GM19035 (cell line): ENCODE data around the gene CD8A.

Source experiments
- ATAC-seq: cut with Tn5 transposase; IDR thresholded peaks from one replicate; pipeline ENCODE4 v1.9.1; 2021; ENCODE audit not compliant: unreplicated experiment

Gene CD8A

DNA sequence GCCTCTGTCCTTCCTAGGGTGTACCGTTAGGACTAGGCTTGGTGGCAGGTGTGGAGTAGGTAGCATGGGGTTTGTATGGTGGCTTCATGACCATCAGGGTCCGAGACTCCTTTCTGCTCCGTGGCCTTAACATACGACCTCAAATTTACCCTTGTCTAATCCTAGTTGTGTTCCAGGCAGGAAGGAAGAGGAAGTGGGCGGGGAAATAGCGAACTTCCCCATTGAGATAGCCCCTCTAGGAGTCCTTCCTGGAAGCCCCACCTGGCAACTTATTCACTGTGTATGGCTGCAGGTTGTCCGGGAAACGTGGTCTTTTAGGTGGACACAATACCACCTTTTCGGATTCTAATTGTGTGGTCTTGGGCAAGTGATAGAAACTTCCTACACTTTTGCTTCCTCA lies 9.3 kb downstream of the CD8A start:
- no peak for ATAC-seq

- no peak for ATAC-seq
Observed at GRCh38 chr2:86779971-86780370, 10.7 kb downstream of the CD8A start.

GRCh38 chr2:86778957-86779356 lies 11.8 kb downstream of the CD8A start:
- ATAC-seq: no peak

- ATAC-seq: no peak
Observed at GRCh38 chr2:86776532-86776931, 14.2 kb downstream of the CD8A start.

DNA sequence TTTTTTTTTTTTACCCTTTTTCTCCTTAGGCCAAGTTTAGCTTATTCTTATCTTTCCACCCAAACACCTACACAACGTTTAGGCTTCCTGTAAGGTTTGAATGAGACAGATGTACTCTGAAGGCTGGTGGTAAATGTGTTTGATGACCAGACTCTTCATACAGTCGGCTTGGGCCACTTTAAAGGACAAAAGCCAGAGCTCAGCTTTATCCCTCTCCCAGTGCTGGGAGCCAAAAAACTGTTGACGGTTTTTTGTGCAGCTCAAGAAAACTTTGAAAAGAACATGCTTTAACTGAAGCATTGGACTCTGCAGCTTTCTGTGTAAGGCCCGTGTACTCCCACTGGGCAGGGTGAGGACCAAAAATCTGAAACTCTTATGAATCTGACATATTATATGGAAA lies 15.4 kb downstream of the CD8A start:
- ATAC-seq: no peak

- no peak for ATAC-seq
Observed at GRCh38 chr2:86774862-86775261, 15.9 kb downstream of the CD8A start.

- no peak for ATAC-seq
Observed at GRCh38 chr2:86772611-86773010, 18.1 kb downstream of the CD8A start.

GRCh38 chr2:86770816-86771301 lies 19.9 kb downstream of the CD8A start:
- no peak for ATAC-seq

DNA sequence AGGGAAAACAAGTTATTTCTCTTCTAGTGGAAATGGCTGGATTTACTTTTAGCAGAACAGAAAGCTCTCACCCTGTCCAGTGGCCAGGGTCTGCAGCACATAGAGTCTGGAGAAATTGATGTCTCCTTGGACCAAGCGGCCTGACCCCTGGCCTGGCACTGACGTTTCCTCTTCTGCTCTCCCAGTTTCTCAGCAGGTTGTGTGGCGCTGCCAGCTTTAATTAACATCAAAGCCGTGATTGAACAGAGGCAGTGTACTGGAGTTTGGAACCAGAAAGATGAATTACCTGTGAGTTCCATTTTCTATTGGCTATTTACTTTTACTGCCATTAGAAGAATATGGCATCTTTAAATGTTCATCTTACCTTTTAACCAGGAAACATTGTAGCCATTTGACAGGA lies 20.9 kb downstream of the CD8A start:
- ATAC-seq: no peak

DNA sequence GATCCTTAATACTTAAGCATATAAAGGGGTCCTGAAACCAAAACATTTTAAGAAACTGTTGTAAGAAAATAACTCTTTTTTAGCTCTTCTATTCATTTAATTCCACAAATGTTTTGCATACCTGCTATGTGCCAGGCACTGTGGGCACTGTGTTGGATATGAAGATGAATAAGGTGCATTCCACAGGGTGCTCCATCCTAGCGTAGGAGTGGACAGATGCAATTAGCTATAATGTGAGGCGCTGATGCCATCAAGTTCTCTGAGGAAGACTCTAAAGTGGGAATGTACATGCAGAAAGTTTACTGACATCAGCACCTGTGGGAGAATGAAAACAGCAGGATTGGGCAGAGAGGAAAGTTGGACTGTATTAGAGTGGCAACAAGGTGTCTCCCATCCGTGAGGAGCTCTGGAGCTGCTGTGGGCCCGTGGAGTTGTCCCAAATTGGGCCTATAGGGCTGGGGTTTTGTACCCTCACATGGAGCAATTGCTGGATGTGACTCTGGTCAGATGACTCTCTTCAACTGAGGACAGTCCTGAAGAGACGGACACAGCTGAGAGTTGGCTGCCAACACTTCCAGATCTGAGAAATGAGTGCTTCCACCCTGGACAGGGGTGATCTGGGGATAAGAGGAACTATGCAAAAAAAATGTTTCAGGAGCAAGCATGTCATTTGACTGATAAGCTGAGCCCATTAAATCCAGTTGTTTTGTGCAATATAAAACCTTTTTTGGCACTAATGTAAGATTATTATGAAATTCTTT lies 22.3 kb downstream of the CD8A start:
- no peak for ATAC-seq

- ATAC-seq: no peak
Observed at GRCh38 chr2:86765310-86765695, 25.4 kb downstream of the CD8A start.

GRCh38 chr2:86764661-86765309 lies 25.9 kb downstream of the CD8A start:
- no peak for ATAC-seq

DNA sequence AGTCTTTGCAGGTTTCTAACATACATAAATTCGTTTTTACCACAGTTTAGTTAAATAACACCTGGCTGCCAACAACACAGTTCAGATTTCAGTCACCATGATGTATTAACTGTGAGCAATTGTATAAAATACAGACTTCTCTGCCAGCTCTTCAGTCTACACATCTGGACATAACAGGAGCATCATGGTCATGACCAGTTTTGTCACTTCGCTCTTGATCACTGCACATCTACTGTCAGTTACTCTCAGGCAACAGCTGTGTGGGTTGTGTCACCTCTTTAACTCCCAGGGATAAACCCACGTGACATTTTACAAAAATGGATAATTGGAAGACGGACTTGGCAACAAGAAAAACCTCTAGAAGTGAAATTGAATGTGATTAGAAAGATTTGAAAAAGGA lies 30.3 kb downstream of the CD8A start:
- ATAC-seq: no peak

DNA sequence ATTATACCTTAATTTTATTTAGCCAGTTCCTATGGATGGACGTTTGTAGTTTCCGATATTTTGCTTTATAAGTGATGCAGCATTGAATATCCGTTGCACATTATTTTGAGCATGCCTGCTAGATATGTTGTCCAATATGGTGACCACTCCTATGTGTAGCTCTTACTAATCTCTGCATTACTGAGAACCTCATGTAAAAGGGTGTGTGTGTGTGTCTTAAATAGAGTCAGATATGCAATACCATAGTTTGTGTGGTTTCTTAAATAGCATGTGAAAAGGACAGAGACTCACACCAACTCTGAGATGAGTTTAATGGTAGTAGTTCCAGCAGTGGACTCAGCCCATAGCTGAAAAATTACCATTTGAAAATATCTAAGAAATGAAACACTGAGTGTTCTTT lies 32.3 kb downstream of the CD8A start:
- no peak for ATAC-seq

DNA sequence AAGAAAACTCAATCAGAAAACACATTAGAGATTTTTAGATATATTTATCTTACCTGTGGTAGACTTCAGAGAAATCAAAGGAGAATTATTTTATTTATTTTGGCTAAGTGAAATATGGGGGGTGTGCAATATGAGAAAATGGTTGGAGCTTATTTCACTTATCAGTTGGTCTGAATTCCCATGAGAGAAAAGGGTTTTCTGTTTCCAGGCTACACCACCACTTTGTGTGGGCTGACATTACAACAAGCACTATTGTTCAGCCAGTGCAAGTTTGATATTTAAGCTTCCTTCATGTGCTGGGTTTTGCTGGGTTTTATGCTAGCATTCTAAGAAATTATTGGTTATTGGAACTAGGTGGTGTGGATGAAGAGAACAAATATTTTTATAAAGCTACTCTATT lies 37.1 kb downstream of the CD8A start:
- no peak for ATAC-seq

GRCh38 chr2:86752934-86753333 lies 37.8 kb downstream of the CD8A start:
- no peak for ATAC-seq

DNA sequence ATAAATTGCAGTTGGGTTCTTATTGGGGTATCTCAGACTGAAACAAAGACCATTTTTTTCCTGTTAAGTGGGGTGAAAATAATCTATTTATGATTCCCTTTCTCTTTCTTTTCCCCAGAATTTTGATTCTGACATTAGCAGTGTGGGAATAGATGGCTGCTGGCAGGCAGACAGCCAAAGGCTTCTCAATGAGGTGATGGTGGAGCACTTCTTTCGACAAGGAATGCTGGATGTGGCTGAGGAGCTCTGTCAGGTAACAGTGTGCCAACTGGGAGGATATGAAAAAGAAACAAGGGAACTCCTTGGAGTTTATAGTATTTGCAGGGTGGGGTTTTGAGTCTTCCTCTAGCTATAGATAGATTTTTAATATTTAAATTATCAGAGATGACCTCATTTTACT lies 38.9 kb downstream of the CD8A start:
- no peak for ATAC-seq

DNA sequence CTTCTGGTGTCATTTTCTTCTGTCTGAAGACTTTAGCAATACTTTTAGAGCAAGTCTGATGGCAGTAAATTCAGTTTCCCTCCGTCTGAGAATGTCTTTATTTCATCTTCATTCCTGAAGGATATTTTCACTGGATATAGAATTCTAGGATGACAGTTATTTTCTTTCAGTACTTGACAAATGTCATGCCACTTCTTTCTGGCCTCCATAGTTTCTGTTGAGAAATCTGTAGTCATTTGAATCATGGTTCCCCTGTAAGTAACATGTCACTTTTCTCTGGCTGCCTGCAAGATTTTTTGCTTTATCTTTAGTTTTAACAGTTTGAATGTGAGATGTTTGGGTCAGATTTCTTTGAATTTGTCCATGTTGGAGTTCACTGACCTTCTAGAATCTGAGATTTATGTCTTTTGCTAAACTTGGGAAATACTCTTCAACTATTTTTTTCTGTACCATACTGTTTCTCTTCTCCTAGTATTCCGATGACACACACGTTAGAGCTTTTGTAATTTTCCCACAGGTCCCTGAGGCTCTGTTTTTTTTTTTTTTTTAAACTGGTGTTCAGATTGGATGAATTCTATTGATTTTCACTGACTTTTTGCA lies 40.4 kb downstream of the CD8A start:
- ATAC-seq: no peak

- ATAC-seq: peak; percentile 53
Observed at GRCh38 chr2:86747711-86748639, 42.7 kb downstream of the CD8A start.

DNA sequence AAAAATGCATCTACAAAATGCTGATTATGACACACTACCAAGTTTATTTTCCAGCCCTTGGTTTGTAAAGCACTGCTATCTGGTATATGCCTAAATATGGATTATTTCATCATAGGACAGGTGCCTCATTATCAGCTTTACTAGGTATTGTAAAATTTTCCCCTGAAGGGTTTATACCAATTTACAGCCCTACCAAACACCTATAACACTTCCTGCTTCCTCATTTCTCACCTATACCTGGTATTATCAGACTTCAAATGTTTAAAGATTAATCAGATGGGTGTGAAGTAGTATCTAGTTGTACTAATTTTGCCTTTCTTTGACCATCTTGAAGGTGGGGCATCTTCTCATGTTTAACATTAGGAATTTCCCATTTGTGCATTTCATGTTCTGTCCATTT lies 43.8 kb downstream of the CD8A start:
- no peak for ATAC-seq

DNA sequence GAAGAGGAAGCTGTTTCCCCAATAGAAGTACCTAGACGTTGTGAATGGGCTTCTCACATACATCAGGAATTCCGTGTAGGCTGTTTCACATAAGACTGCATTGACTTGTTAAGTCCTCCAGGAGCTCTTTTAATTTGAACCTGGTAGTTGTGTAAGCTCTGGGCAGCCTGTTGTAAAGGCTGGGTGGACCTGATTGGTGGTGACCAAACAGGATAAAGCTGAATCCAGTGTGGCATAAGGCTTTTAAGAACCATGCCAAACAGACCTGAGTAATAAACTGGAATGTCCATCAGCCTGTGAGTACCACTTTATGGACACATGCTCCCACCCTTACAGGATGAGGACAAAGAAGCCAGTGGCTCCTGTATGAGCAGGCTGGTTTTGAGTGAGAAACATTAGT lies 46.6 kb downstream of the CD8A start:
- no peak for ATAC-seq
